ENCODE results near the gene TUBGCP3. TPM values are rescaled to one million over a fixed set of nuclear protein-coding genes. Genes with fewer than 3 reads are reported as not detected.

The TUBGCP3 gene
- total RNA-seq, 2 experiments from 2014 or later = 30.6 to 31.3 TPM

- ATAC-seq (ENCODE audit: poor library complexity) = no peak
Measured at GRCh38 chr13:112481458-112481857, 106.5 kb downstream of the TUBGCP3 start.

GRCh38 chr13:112479389-112479788, 108.6 kb downstream of the TUBGCP3 start:
- no peaks in the 10 kb centered on the region for H3K27me3 Mint-ChIP-seq
- Histone ChIP-seq H3K27me3 (ENCODE audit: control insufficient read depth in 1 of 2, insufficient read depth in 2 of 2, low read length in 2 of 2) (no peaks in the 10 kb centered on the region), H3K27ac (ENCODE audit: low read depth in 1 of 2, low read length in 2 of 2) (no peak overlapping the region), H3K4me3 (ENCODE audit: low read length) (no peak overlapping the region), H3K36me3 (ENCODE audit: insufficient read depth, low read length) (peaks cover 3% of the 10 kb centered on the region), H3K4me1 (ENCODE audit: insufficient read depth, low read length) (no peaks in the 10 kb centered on the region), H3K9me3 (ENCODE audit: control insufficient read depth in 1 of 2, insufficient read depth in 1 of 2, low read length in 2 of 2) (peaks cover 0 to 7% of the 10 kb centered on the region in 2 experiments)
- H3K4me3 Mint-ChIP-seq = no peak overlapping the region
- POLR2A ChIA-PET = no interaction called here
- no peaks in the 10 kb centered on the region for H3K4me1 Mint-ChIP-seq (ENCODE audit: low read depth)
- no peak for ATAC-seq (ENCODE audit: poor library complexity)
- TF ChIP-seq CTCF (IDR thresholded peaks at IDR 0.05) = no peak
- CTCF ChIA-PET = no interaction called here
- peaks cover 8% of the 10 kb centered on the region for H3K9me3 Mint-ChIP-seq
- H3K27ac Mint-ChIP-seq = no peak overlapping the region
- H3K36me3 Mint-ChIP-seq (ENCODE audit: low read depth) = peaks cover 15% of the 10 kb centered on the region
- DNase-seq = no peak
- intact Hi-C loops (cut with DNase I, micrococcal nuclease) = no loop called here

More at GRCh38 chr13:112481458-112481857, 106.5 kb downstream of the TUBGCP3 start:
- Histone ChIP-seq H3K4me3 (ENCODE audit: low read length) (no peak overlapping the region), H3K27ac (ENCODE audit: low read depth in 1 of 2, low read length in 2 of 2) (no peak overlapping the region), H3K9me3 (ENCODE audit: control insufficient read depth in 1 of 2, insufficient read depth in 1 of 2, low read length in 2 of 2) (peaks cover 0 to 9% of the 10 kb centered on the region in 2 experiments), H3K36me3 (ENCODE audit: insufficient read depth, low read length) (peaks cover 8% of the 10 kb centered on the region), H3K27me3 (ENCODE audit: control insufficient read depth in 1 of 2, insufficient read depth in 2 of 2, low read length in 2 of 2) (no peaks in the 10 kb centered on the region), H3K4me1 (ENCODE audit: insufficient read depth, low read length) (no peaks in the 10 kb centered on the region)
- Mint-ChIP-seq H3K36me3 (ENCODE audit: low read depth) (peaks cover 29% of the 10 kb centered on the region), H3K4me3 (no peak overlapping the region), H3K27me3 (no peaks in the 10 kb centered on the region), H3K4me1 (ENCODE audit: low read depth) (no peaks in the 10 kb centered on the region), H3K27ac (no peak overlapping the region), H3K9me3 (peaks cover 8% of the 10 kb centered on the region)
- POLR2A ChIA-PET = no interaction called here
- no peak for TF ChIP-seq CTCF (IDR thresholded peaks at IDR 0.05)
- DNase-seq = no peak
- CTCF ChIA-PET = no interaction called here
- intact Hi-C loops (cut with DNase I, micrococcal nuclease) = no loop called here

- Mint-ChIP-seq H3K9me3 (peaks cover 1% of the 10 kb centered on the region), H3K27ac (no peak overlapping the region), H3K36me3 (ENCODE audit: low read depth) (peaks cover 4% of the 10 kb centered on the region), H3K4me3 (no peak overlapping the region), H3K4me1 (ENCODE audit: low read depth) (no peaks in the 10 kb centered on the region), H3K27me3 (no peaks in the 10 kb centered on the region)
- ChIA-PET CTCF (no interaction called here), POLR2A (no interaction called here)
- no peaks in the 10 kb centered on the region for H3K27me3 ChIP-seq (ENCODE audit: control insufficient read depth in 1 of 2, insufficient read depth in 2 of 2, low read length in 2 of 2)
- intact Hi-C loops (cut with DNase I, micrococcal nuclease) = no loop called here
- H3K36me3 ChIP-seq (ENCODE audit: insufficient read depth, low read length) = no peaks in the 10 kb centered on the region
- DNase-seq (no peak), ATAC-seq (ENCODE audit: poor library complexity) (no peak)
- no peak overlapping the region for H3K27ac ChIP-seq (ENCODE audit: low read depth in 1 of 2, low read length in 2 of 2)
- no peak overlapping the region for H3K4me3 ChIP-seq (ENCODE audit: low read length)
- no peaks in the 10 kb centered on the region for H3K4me1 ChIP-seq (ENCODE audit: insufficient read depth, low read length)
- TF ChIP-seq CTCF (IDR thresholded peaks at IDR 0.05) = no peak
- no peaks in the 10 kb centered on the region for H3K9me3 ChIP-seq (ENCODE audit: control insufficient read depth in 1 of 2, insufficient read depth in 1 of 2, low read length in 2 of 2)
Measured at GRCh38 chr13:112477070-112477619, 110.8 kb downstream of the TUBGCP3 start.
